Stimulated activated CD8-positive, alpha-beta memory T cell treated with anti-CD3 and anti-CD28 coated beads, Interleukin-15, amount 100 ng/mL, for 1 hour (primary cell): ENCODE results near the gene GJD2.

Experiments
- DNase-seq: peaks from one replicate; pipeline ENCODE4 v3.0.0-alpha.2; 2020; ENCODE audit warnings: low read depth

The GJD2 gene

GRCh38 chr15:34724481-34724880 lies 30.3 kb downstream of the GJD2 start:
- no peak for DNase-seq

DNA sequence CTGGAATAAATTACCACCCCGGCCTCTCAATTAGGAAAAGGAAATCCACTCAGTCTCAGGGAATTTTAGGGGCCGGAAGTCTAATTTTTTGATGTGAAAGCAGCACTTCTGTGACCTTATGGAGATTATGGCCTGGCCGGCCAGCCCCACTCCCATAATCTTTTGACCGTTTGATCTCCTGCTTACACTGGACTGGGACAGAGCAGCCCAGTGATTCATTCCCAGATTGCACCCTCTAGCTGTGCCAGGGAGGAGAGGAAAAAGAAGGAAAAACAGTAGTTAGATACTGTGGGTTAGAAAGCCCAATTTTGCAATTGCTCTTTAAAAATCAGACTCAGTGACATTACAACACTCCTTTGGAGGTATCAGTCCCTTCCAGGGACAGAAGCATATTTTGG lies 32.4 kb downstream of the GJD2 start:
- DNase-seq, result no peak

DNA sequence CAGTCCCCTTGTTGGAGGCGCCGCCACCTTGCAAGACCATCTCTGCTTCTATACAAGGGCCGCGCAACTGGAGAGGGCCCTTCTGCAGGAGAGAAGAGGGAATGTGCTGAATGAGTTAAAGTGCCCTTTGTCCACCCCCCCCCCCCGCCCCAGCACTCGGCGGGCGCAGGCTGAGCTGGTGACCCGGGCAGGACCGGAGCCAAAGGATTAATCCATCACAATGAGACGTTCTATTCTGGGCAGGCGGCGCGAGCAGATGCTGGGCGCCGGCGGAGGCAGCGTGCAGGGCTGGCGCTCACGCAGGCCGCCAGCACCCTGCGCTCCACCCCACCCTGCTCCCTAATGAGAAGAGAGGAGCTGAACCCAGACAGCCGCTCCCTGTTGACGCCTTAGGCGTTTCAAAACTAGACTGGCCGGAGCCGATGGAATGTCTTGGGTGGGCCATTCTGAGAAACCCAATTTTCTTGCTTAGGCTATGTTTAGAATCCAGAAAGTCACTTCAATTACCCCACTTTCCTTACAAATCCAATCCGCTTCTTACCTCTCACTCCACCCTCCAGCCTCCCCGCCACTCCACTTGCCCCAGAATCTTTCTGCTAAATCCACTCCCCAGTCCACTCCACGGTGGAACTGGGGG lies 32.9 kb downstream of the GJD2 start:
- no peak for DNase-seq

- no peak for DNase-seq
These were observed 33.5 kb downstream of the GJD2 start for GRCh38 chr15:34721157-34721801.

GRCh38 chr15:34719695-34720094 lies 35.1 kb downstream of the GJD2 start:
- DNase-seq, result no peak

GRCh38 chr15:34718681-34719665 lies 35.8 kb downstream of the GJD2 start:
- DNase-seq, result no peak

GRCh38 chr15:34717729-34718128 lies 37.1 kb downstream of the GJD2 start:
- DNase-seq, result no peak

- no peak for DNase-seq
These were observed 38.7 kb downstream of the GJD2 start for GRCh38 chr15:34716111-34716510.

GRCh38 chr15:34714476-34715121 lies 40.2 kb downstream of the GJD2 start:
- DNase-seq, result no peak

DNA sequence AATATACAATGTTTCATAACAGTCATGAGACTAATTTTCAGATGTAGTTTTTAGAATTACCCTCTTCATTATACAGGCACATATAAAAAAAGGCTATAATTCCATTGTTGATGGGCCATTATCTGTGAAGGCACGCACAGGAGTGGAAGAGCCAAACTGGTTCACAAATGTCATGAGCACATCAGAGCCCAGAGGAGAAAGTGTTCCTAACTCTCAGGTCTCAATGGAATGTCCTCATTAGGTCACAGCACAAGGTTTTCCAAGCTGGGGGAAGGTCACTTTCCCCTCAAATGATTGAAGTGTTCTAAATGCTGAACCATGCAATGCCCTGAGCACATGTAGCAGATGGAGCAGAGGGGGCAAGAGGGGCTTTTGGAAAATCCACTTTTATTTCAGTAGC lies 41.2 kb downstream of the GJD2 start:
- DNase-seq, result no peak

- no peak for DNase-seq
These were observed 44.9 kb downstream of the GJD2 start for GRCh38 chr15:34709866-34710265.

DNA sequence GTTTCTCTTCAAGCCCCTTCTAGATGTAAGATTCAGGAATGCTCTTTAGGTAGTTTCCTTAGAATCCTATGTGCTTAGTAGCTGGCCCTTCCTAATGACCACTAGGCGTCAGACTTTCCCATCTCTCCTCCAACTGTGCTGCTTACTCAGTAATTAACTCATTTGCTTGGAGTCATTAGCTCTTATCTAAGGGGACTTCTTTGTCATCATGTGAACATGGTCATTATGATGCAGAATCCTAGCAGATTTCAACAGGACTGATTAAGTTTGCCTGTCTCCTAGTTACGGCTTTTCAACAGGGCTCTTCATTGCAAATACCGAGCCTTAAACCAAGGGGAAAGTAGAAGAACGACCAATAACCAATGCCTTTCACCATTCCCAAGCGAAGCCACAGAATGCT lies 46.4 kb downstream of the GJD2 start:
- no peak for DNase-seq

GRCh38 chr15:34701536-34701935 lies 53.3 kb downstream of the GJD2 start:
- DNase-seq, result no peak
